Activated CD4-positive, alpha-beta T cell treated with anti-CD3 and anti-CD28 coated beads for 4 hours (primary cell): ENCODE results near the gene PDGFRB.

Experiments
- DNase-seq, 2 donors: peaks; one replicate each; pipeline ENCODE4 v3.0.0-alpha.2; 2020

PDGFRB gene

GRCh38 chr5:150129454-150129812 lies 26.2 kb downstream of the PDGFRB start:
- no peak for DNase-seq

DNA sequence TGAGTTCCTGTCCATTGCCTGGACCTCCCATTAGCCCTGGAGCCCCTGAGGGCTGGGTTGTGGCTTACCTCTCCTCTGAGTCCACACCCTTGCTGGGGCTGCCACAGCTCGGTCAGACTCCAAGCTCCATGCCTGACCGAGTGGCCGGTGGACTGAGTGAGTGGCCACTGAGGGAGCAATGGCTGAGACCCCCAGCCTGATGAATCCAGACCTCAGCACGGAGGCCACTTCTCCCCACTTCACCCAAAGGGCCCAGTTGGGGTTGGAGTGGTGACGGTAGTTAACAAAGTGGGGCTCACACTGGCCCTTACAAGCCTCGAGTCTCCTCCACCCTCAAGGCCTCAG lies 28.8 kb downstream of the PDGFRB start:
- no peak for DNase-seq

- no peak for DNase-seq
Measured at GRCh38 chr5:150126199-150126920, 29.3 kb downstream of the PDGFRB start.

DNA sequence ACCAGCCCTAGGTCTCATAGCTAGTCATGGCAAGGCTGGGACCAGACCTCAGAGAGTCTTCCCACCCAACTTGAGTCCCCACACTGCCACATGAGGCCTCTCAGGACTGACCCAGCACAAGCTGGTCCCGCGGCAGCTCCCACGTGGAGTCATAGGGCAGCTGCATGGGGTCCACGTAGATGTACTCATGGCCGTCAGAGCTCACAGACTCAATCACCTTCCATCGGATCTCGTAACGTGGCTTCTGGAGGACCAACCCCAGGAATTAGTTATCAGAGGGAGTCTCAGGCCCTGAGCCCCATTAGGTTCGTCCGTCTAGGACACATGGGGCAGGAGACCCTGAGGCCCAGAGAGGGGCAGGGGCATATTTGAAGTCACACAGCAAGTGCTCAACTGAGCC lies 30.3 kb downstream of the PDGFRB start:
- no peak for DNase-seq

- no peak for DNase-seq
Measured at GRCh38 chr5:150124596-150124995, 31.0 kb downstream of the PDGFRB start.

GRCh38 chr5:150124111-150124557 lies 31.5 kb downstream of the PDGFRB start:
- no peak for DNase-seq

DNA sequence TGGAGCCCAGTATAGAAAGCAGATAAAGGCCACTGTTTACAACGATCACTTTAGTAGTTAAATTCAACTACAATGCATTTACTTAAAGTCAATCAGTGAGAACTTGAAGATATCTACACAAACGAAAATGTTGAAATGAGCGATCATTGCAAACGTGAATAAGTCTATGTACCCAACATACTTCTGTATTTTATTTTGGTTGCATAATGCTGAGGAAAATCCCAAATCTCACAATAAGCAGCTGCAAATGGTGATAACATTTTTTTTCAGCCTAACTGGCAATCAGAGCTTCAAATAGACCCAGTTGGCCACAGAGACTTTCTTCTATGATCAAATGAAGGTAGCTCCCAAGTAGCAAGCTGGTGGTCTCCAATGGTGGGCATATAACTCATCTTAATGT lies 32.1 kb downstream of the PDGFRB start:
- DNase-seq, result no peak

GRCh38 chr5:150122536-150123481 lies 32.8 kb downstream of the PDGFRB start:
- no peak for DNase-seq

DNA sequence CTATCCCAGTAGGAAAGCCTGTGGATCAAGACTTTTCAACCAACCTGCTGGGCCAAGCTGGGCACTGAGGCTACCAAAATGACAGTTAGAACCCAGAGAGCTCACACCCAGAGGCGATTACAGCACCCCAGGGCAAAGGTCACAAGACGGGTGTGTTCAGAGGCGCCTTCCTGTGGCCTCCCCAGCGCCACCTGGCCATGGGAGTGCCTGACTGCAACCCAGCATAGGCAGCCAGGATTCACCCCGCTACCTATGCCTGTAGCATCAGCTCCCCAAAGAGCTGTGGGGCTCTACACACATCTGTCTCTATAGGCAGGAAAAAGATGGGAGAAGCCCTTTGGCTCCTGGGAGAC lies 33.5 kb downstream of the PDGFRB start:
- no peak for DNase-seq

GRCh38 chr5:150121448-150122157 lies 34.0 kb downstream of the PDGFRB start:
- no peak for DNase-seq

DNA sequence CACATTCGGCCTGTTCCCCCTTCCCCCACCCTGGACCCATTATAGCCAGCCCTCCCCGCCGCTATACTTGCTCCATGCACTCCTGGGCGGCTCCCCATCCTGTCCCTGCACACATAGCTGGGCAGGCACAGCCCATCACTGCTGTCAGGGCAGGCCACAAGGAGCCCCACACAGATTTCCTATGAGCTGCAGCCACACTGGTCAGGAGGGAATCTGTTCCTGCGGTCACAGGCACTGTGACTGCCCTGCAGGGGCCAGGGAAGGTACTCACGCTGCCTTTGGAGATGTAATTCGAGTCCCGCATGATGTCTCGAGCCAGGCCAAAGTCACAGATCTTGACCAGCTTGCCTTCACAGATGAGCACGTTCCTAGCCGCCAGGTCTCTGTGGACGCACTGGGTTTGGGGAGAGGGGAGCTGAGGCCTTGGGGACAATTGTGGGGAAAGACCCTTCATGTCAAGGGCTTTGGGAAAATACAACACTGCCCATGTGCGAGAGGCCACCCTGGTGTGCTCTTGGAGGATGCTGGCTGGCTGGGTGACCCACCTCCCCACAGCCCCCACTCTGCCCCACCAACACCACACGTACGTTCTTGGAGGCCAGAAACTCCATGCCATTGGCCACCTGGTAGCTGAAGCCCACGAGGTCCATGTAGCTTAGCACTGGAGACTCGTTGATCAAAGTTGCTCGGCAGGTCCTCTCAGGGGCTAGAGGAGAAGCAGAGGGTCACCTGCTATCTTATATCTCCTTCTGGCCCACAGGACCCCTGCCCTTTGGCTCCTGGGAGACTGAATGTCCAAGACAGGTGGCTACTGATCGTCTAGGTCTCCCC lies 34.8 kb downstream of the PDGFRB start:
- DNase-seq, result no peak

DNA sequence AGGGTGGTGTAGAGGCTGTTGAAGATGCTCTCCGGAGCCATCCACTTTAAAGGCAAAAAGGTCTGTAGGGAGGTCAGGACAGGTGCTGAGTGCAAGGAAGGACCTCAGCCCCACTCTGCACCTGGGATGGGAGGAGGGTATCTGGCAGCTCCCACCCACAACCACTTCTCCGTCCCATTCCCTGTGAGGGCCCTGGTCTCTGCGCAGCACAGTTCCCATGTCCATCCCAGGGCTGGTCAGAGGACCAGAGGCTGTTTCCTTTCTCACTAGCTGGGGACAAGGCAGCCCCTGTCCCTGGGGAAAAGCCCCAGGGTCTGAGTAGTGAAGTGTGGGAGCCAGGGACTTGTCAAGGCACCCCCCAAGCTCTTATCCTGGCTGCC lies 35.6 kb downstream of the PDGFRB start:
- no peak for DNase-seq

GRCh38 chr5:150119421-150120061 lies 36.1 kb downstream of the PDGFRB start:
- no peak for DNase-seq

DNA sequence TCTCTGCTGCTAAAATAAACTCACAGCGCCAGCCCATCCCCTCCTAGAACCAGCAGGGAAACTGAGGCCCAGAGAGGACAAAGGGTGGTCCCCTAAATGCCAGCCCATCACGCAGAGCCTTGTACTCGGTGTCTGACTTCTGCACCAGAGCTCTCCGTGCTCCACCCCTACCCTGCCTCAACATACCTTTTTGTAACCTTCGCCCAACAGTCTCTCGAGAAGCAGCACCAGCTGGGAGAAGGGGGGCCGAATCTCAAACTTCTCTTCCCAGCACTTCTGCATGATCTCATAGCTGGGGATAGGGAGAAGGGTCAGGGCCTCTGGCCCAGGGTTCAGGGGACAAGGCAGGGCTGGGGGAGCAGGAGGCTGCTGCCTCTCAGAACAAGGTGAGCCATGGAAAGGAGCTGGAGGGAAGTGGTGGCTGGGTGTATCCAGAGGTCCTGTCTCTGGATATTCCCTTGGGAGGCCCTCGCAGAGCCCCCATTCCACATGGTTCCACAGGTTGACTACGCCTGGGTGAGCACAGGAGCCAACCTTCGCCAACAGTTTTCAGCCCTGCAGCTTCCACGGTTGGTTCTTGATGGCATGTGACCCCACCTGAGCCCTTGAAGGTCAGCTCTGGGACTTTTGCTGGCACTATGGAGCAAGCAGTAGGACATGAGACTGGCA lies 37.0 kb downstream of the PDGFRB start:
- DNase-seq, result no peak

GRCh38 chr5:150117945-150118560 lies 37.6 kb downstream of the PDGFRB start:
- DNase-seq, result no peak

DNA sequence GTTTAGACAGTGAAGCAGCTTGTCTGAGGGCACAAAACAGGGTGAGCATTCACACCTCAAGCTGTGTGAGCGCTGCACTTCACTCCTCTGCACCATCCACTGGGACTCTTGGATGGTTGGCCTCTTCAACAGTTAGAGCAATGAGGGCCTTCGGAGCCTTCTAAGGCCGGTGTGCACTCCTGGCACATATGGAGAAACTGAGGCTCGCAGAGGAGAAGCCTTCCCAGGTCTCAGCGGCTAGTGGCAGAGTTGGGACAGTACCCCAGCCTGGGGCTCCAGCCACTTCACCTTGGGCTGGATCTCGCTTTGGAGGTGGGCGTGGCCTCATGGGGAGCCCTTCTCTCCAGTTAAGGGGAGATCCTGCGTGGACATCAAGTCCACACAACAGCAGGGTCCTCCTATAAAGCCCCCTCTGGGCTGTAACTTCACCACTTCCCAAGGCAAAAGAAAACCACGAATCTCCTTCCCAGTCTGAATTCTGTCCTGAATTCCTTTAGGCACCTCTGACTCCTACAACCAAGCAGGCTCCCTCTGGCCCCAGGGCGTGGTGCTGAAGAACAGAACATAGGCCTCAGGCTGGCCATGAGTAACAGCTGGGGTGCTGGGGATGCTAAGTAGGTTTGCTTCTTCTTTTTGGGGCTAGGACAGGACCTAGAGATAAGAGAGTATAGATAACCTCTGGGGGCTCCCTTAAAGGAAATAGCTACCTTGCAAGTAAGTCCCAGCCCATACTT lies 38.8 kb downstream of the PDGFRB start:
- DNase-seq, result no peak

DNA sequence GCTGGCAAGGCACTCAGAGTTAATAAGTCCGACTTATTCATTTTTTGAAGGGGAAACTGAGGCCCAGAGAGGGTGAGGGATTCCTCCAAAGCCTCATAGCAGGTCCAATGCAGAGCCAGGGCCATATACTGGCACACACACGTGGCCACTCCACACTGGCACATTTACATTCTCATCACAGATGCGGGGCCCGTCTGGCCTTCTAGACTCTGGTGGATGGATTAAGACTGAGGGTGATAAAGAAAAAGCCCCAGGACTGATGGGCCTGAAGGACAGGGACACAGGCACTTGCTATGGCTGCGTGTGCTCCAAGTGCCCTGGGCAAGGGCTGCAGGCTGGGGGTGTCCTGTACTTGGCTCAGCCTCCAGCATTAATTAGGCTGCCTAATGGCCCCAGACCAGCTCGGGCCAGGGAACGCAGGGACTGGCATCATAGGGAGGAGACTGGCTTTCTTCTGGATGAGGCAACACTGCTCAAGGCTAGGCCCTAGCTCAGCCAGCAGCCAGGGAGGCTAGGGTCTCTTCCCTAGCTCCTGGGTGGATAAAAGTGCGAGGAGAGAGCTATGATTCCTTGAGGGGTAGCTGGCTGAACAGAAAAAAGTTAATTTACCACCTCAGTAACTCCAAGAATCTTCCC lies 40.8 kb downstream of the PDGFRB start:
- no peak for DNase-seq

- DNase-seq, result no peak
Measured at GRCh38 chr5:150114102-150114641, 41.5 kb downstream of the PDGFRB start.

DNA sequence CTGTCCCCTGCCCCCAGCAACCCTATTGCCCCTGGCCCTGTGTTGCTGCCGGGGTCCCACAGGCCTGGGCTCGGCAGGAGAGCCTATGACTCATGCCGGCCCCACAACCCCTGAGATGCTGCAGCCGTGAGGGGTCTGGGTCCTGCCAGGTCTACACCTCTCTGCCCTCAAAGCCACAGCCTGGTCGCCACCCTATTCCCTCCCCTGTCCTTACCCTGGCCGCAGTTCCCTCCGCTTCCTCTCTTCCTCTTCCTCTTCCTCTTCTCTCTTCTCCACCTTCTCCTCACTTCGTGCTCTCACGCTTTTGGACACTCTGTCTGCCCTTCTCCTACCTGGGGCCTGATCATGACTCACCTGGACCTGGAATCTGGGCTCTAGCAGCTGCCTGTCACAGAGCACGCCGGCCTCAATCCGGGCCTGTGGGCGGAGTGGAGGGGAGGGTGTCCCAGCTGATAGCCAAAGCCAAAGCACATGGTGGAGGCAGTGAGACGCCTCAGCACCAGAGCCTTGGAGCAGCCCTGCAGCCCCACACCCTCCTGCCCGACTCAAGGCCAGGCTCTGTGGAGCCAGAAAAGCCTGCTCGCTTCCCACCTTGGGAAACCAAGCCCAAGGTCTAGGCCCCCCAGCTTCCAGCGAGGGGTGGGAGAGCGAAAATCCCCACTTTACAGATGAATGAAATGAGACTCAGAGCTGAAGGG lies 42.4 kb downstream of the PDGFRB start:
- DNase-seq, result no peak
